HG03060 (cell line): ENCODE measurements around the gene CALR.
"Not testable (repeated sequence)": the region's sequence is repeated elsewhere in the genome, so short reads cannot be mapped to it uniquely, and the experiment has no call there.

Experiments used
- ATAC-seq: cut with Tn5 transposase; IDR thresholded peaks from one replicate; pipeline ENCODE4 v1.9.1; 2021; ENCODE audit warnings: low read depth, moderate number of reproducible peaks; ENCODE audit not compliant: unreplicated experiment

CALR gene

GRCh38 chr19:12952050-12952449, 13.6 kb downstream of the CALR start:
- not testable (repeated sequence) for ATAC-seq

- no peak for ATAC-seq
Observed at GRCh38 chr19:12952488-12953137, 14.2 kb downstream of the CALR start.

GRCh38 chr19:12953138-12953798, 14.9 kb downstream of the CALR start:
- no peak for ATAC-seq

- no peak for ATAC-seq
Observed at GRCh38 chr19:12953799-12954611, 15.6 kb downstream of the CALR start.

- ATAC-seq, result no peak
Observed at GRCh38 chr19:12954612-12954962, 16.2 kb downstream of the CALR start.

- not testable (repeated sequence) for ATAC-seq
Observed at GRCh38 chr19:12955575-12955974, 17.2 kb downstream of the CALR start.

- no peak for ATAC-seq
Observed at GRCh38 chr19:12955996-12956395, 17.6 kb downstream of the CALR start.

- ATAC-seq, result no peak
Observed at GRCh38 chr19:12956446-12957388, 18.3 kb downstream of the CALR start, which contains the start of gene GADD45GIP1. GADD45GIP1 (minus strand) TSS chr19:12957223; CDS start chr19:12957212, 11 bp downstream.

GRCh38 chr19:12957389-12957952, 19.1 kb downstream of the CALR start:
- not testable (repeated sequence) for ATAC-seq

GRCh38 chr19:12959481-12959880, 21.1 kb downstream of the CALR start:
- ATAC-seq, result no peak

GRCh38 chr19:12965017-12965811, 26.8 kb downstream of the CALR start:
- no peak for ATAC-seq

GRCh38 chr19:12965812-12966135, 27.4 kb downstream of the CALR start:
- no peak for ATAC-seq

GRCh38 chr19:12967907-12968306, 29.5 kb downstream of the CALR start:
- no peak for ATAC-seq

- no peak for ATAC-seq
Observed at GRCh38 chr19:12969292-12969988, 31.0 kb downstream of the CALR start, which contains the start of gene DAND5. DAND5 (plus strand) TSS chr19:12969576; CDS start chr19:12969661, 85 bp downstream.

GRCh38 chr19:12970070-12970820, 31.8 kb downstream of the CALR start:
- ATAC-seq, result no peak

GRCh38 chr19:12973236-12973635, 34.8 kb downstream of the CALR start:
- no peak for ATAC-seq

- no peak for ATAC-seq
Observed at GRCh38 chr19:12974301-12975220, 36.2 kb downstream of the CALR start.
